IMR-90 (cell line): ENCODE results near the gene THAP6. TPM values are rescaled to one million over a fixed set of nuclear protein-coding genes. Genes with fewer than 3 reads are reported as not detected.

Source experiments
- ATAC-seq: fragments of 200-7000 bp; cut with Tn5 transposase; 2 replicates; pipeline ENCODE4 v1.9.1; 2020; ENCODE audit warnings: low read depth, mild to moderate bottlenecking, moderate library complexity
- BruUV-seq: library from RNA; stranded (reverse); fragments of 400-500 nt; replicated peaks from 2 replicates; lab custom pipeline; 2021; lab: Mats Ljungman, UMichigan
- CTCF ChIA-PET: fragments of 300-600 bp; formaldehyde crosslinking; extraction: SDS; loops from one replicate; lab custom pipeline; 2021; ENCODE audit warnings: antibody characterized with exemption; lab: Yijun Ruan, JAX
- POLR2A ChIA-PET: fragments of 300-600 bp; sonication (Branson Sonifier 250); formaldehyde crosslinking; loops from one replicate; lab custom pipeline; 2022; ENCODE audit warnings: antibody characterized with exemption; ENCODE audit not compliant: unreplicated experiment; lab: Charles Lee
- DNase-seq: peaks from one replicate; pipeline ENCODE4 v3.0.0; 2013
- H2AFZ ChIP-seq: replicated peaks from 2 replicates; pipeline ENCODE3; 2013; ENCODE audit warnings: low read length, mild to moderate bottlenecking; ENCODE audit not compliant: poor library complexity
- H2AK5ac ChIP-seq: 2 replicates; pipeline ENCODE4 v1.6.1; 2013; ENCODE audit warnings: low read depth, low read length, inconsistent platforms
- H2AK9ac ChIP-seq: replicated peaks from 2 replicates; pipeline ENCODE3; 2013; ENCODE audit warnings: mild to moderate bottlenecking, low read depth, low read length, moderate library complexity; ENCODE audit not compliant: poor library complexity
- H2BK120ac ChIP-seq: 2 replicates; pipeline ENCODE4 v1.6.1; 2013; ENCODE audit warnings: low read depth, low read length, inconsistent platforms
- H2BK15ac ChIP-seq: 3 replicates; pipeline ENCODE4 v1.6.1; 2013; ENCODE audit warnings: low read depth, low read length, inconsistent platforms
- H2BK20ac ChIP-seq: 2 replicates; pipeline ENCODE4 v1.6.1; 2013; ENCODE audit warnings: low read depth, mild to moderate bottlenecking, inconsistent platforms, low read length, moderate library complexity
- H2BK5ac ChIP-seq: 2 replicates; pipeline ENCODE4 v1.6.1; 2013; ENCODE audit warnings: mild to moderate bottlenecking, low read depth, low read length, inconsistent platforms; ENCODE audit not compliant: poor library complexity, severe bottlenecking
- H3K14ac ChIP-seq: replicated peaks from 2 replicates; pipeline ENCODE4 v1.6.1; 2013; ENCODE audit warnings: low read depth, low read length, inconsistent platforms
- H3K18ac ChIP-seq: 2 replicates; pipeline ENCODE4 v1.6.1; 2013; ENCODE audit warnings: low read depth, low read length, control low read depth
- H3K23ac ChIP-seq: 2 replicates; pipeline ENCODE4 v1.6.1; 2013; ENCODE audit warnings: low read depth, low read length, inconsistent platforms
- H3K27ac ChIP-seq: 2 replicates; pipeline ENCODE4 v1.5.1; 2013; ENCODE audit warnings: mild to moderate bottlenecking, control low read depth, low read length; ENCODE audit not compliant: insufficient read depth
- H3K27me3 ChIP-seq: 2 replicates; pipeline ENCODE4 v1.6.1; 2013; ENCODE audit warnings: low read length; ENCODE audit not compliant: control insufficient read depth, insufficient read depth
- H3K36me3 ChIP-seq: 2 replicates; pipeline ENCODE4 v1.6.1; 2013; ENCODE audit warnings: low read length, mixed read lengths; ENCODE audit not compliant: control insufficient read depth, insufficient read depth
- H3K4ac ChIP-seq: 2 replicates; pipeline ENCODE4 v1.6.1; 2013; ENCODE audit warnings: low read depth, low read length, inconsistent platforms
- H3K4me1 ChIP-seq: 2 replicates; pipeline ENCODE4 v1.6.1; 2013; ENCODE audit warnings: low read length, mixed read lengths; ENCODE audit not compliant: control insufficient read depth, insufficient read depth
- H3K4me2 ChIP-seq: 2 replicates; pipeline ENCODE4 v1.6.1; 2013; ENCODE audit warnings: low read depth, mild to moderate bottlenecking, control low read depth, low read length, moderate library complexity
- H3K4me3 ChIP-seq: 2 replicates; pipeline ENCODE4 v1.5.1; 2013; ENCODE audit warnings: low read depth, mild to moderate bottlenecking, control low read depth, low read length, moderate library complexity; ENCODE audit not compliant: insufficient read depth
- H3K56ac ChIP-seq: 2 replicates; pipeline ENCODE4 v1.6.1; 2013; ENCODE audit warnings: low read length, inconsistent platforms; ENCODE audit not compliant: insufficient read depth; ENCODE audit errors: extremely low read depth
- H3K79me1 ChIP-seq, 2 experiments: 2 replicates each; pipeline ENCODE4 v1.6.1; 2013; ENCODE audit warnings: low read length in 2 of 2, inconsistent platforms in 1 of 2, low read depth in 1 of 2
- H3K9ac ChIP-seq: 2 replicates; pipeline ENCODE4 v1.6.1; 2013; ENCODE audit warnings: low read depth, low read length, control low read depth
- H3K9me1 ChIP-seq: 2 replicates; pipeline ENCODE4 v1.6.1; 2013; ENCODE audit warnings: low read length, inconsistent platforms; ENCODE audit not compliant: insufficient read depth
- H3K9me3 ChIP-seq: 2 replicates; pipeline ENCODE4 v1.6.1; 2013; ENCODE audit warnings: low read length; ENCODE audit not compliant: control insufficient read depth, insufficient read depth
- H4K20me1 ChIP-seq: 2 replicates; pipeline ENCODE4 v1.6.1; 2013; ENCODE audit warnings: low read length, inconsistent platforms; ENCODE audit not compliant: insufficient read depth
- H4K5ac ChIP-seq: 2 replicates; pipeline ENCODE4 v1.6.1; 2013; ENCODE audit warnings: mild to moderate bottlenecking, low read depth, low read length, control low read depth
- H4K8ac ChIP-seq, 2 experiments: 2 replicates each; pipeline ENCODE4 v1.6.1; 2013; ENCODE audit warnings: low read depth in 2 of 2, low read length in 2 of 2, control low read depth in 1 of 2, inconsistent platforms in 1 of 2
- H4K91ac ChIP-seq: 2 replicates; pipeline ENCODE4 v1.6.1; 2013; ENCODE audit warnings: low read depth, low read length, inconsistent platforms; ENCODE audit not compliant: insufficient read depth
- CEBPB ChIP-seq: IDR thresholded peaks from 2 replicates; pipeline ENCODE4 v1.6.1; 2012; ENCODE audit warnings: low read depth, low read length, improper control_type of control experiment
- FOS ChIP-seq: fragments of 150-350 bp; IDR thresholded peaks from 2 replicates; pipeline ENCODE4 v1.6.1; 2016; ENCODE audit warnings: low read depth, low read length
- WGBS, 2 experiments: methylation state at CpG; one replicate each; pipeline versions ENCODE4 v1.1.5 to v1.1.7; 2013; ENCODE audit warnings: missing lambda C conversion rate in 2 of 2; ENCODE audit not compliant: insufficient read length in 1 of 2; ENCODE audit errors: extremely low coverage in 2 of 2; 5-methylcytosine and 5-hydroxymethylcytosine counted together
- dilution Hi-C: fragments of 300-500 bp; cut with HindIII; formaldehyde crosslinking; loops from one replicate; pipeline ENCODE4 v1.14.3; 2018; ENCODE audit warnings: low sequenced_read_pairs; ENCODE audit not compliant: unreplicated experiment
- in situ Hi-C: fragments of 300-500 bp; cut with MboI; formaldehyde crosslinking; loops from 3 replicates; pipeline ENCODE4 v1.14.3; 2019; ENCODE audit warnings: low sequenced_read_pairs, inconsistent platforms, mixed read lengths
- intact Hi-C: fragments of 100-400 bp; cut with micrococcal nuclease; formaldehyde crosslinking; loops from 2 replicates; pipeline ENCODE4 v1.10.0; 2022
- polyA plus RNA-seq, 3 experiments: library from polyadenylated mRNA; depleted of rRNA; stranded (reverse); fragments of >200 nt; gene quantifications; 2 replicates each; pipeline ENCODE4 v1.2.3, GENCODE V29; 2012; ENCODE audit warnings: low replicate concordance in 1 of 3
- total RNA-seq: library from RNA; depleted of rRNA; stranded (reverse); fragments of >200 nt; gene quantifications from 2 replicates; pipeline ENCODE4 v1.2.3, GENCODE V29; 2012

THAP6 gene
- total and polyA plus RNA-seq, 2 of the 4 experiments (the other 2 are of a cell fraction), result 6.3 to 7.0 TPM

DNA sequence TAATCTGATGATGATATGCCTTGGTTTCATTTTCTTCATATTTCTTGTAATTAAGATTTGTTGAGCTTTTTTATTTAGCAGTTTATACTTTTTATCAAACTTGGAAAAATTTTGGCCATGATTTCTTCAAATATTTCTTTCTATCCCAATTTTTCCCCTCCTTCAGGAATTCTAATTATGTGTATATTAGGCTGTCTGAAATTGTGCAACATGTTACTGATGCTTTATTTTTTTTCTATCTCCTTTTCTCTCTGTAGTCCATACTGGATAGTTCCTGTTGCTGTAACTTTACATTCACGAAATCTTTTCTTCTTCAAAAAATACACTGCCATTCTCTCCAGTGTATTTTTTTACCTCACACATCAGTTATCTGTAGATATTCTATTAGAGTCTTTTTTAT, 10.8 kb downstream of the THAP6 start:
- no CpG with 5 or more reads among the region's 1 CpG for WGBS, 2 experiments
- in situ Hi-C loops (no loop called here), intact Hi-C loops (loop anchor here (1.0 kb wide), 1 partner anchor 21 kb away; no protein-coding TSS in a partner anchor), dilution Hi-C loops (no loop called here)
- Histone ChIP-seq H3K27ac (peak overlapping the region; percentile 86; the same call in 1 of the 2 replicates), H3K18ac (no peak overlapping the region), H2BK20ac (no peak overlapping the region), H2BK120ac (no peak overlapping the region), H4K20me1 (no peaks in the 10 kb centered on the region), H3K9me3 (no peaks in the 10 kb centered on the region), H3K4me2 (peak overlapping the region; percentile 67; the same call in 1 of the 2 replicates), H4K5ac (peak overlapping the region; percentile 63; the same call in 1 of the 2 replicates), H3K9ac (peak overlapping the region; percentile 44; the same call in 1 of the 2 replicates), H2AFZ (no peak overlapping the region), H3K23ac (no peak overlapping the region), H3K4me3 (no peak overlapping the region), H3K56ac (no peak overlapping the region), H2AK9ac (no peak overlapping the region), H3K36me3 (peaks cover 15% of the 10 kb centered on the region), H2AK5ac (no peak overlapping the region), H3K14ac (no peak overlapping the region), H3K79me1 (peaks cover 6% of the 10 kb centered on the region in 2 experiments; a peak in 2 of 4 replicates), H2BK5ac (no peak overlapping the region), H2BK15ac (no peak overlapping the region), H3K4ac (no peak overlapping the region), H3K4me1 (peaks cover 3% of the 10 kb centered on the region), H4K8ac (no peak overlapping the region), H4K91ac (no peak overlapping the region), H3K27me3 (no peaks in the 10 kb centered on the region), H3K9me1 (no peaks in the 10 kb centered on the region)
- CTCF ChIA-PET, result no interaction called here
- ATAC-seq, result peak; percentile 78
- DNase-seq, result no peak
- BruUV-seq, result no TSS peak
- TF ChIP-seq FOS (no peak), CEBPB (peak; percentile 57)
- POLR2A ChIA-PET, result no interaction called here
